GM19324 (cell line): ENCODE measurements around the gene VPS4A.

Source experiments
- ATAC-seq: cut with Tn5 transposase; IDR thresholded peaks from one replicate; pipeline ENCODE4 v1.9.1; 2021; ENCODE audit warnings: mild to moderate bottlenecking, moderate library complexity; ENCODE audit not compliant: unreplicated experiment, low FRiP score

The VPS4A gene

DNA sequence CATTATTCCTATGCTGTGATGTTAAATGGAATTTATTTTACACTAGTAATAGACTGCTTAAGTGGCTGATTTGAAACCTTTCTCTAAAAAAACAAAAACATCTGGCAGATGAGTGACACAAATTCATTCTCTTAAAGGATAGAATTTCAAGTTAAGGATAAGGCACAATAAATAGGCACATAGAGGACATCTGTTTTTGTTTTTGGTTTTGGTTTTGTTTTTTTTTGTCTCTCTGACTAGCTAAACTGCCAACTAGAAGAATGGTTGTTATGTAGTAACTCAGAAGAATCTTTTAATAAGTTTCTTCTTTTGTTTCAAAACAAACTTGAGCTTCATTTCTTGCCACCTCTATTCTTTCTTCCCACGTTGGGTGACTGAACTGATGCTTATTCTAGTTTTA lies 5.1 kb upstream of the VPS4A start:
- ATAC-seq: no peak

DNA sequence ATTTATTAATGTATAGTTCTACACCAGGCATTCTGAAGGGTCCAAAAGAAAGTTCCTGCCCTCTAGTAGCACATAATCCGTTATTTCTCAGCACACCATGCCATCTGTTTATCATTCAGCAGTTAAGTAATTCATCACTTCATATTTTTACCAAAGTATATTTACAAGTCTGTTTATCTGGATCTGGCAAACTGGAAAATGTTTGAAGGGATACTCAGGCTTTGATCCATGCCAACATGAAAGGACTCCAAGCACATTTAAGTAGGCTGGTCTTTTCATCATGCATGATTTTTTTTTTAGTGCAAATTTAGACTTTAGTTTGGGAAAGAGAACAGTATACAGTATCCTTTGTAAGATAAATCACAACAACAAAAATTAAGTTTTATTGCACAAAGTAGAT lies 4.1 kb upstream of the VPS4A start:
- ATAC-seq: no peak

GRCh38 chr16:69307856-69308255 lies 3.3 kb upstream of the VPS4A start:
- ATAC-seq: no peak

DNA sequence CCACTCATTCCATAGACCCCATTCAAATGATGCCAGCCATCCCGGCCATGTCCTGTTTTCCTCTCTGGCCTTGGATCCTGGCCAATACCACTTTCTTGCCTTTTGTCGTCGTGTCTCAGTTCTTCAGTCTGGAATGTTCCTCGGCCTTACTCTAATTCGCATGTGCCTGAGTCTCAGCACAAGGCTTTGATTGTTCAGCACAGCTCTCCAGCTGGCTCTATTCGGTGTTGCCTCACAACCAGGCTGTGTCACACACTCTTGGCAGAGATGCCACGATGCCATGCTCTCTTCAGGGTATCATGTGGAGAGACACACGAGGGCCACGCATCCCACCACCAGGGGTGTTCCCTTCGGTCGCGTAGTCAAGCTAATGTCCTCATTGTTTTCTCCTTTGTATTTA lies 1.8 kb upstream of the VPS4A start:
- no peak for ATAC-seq

DNA sequence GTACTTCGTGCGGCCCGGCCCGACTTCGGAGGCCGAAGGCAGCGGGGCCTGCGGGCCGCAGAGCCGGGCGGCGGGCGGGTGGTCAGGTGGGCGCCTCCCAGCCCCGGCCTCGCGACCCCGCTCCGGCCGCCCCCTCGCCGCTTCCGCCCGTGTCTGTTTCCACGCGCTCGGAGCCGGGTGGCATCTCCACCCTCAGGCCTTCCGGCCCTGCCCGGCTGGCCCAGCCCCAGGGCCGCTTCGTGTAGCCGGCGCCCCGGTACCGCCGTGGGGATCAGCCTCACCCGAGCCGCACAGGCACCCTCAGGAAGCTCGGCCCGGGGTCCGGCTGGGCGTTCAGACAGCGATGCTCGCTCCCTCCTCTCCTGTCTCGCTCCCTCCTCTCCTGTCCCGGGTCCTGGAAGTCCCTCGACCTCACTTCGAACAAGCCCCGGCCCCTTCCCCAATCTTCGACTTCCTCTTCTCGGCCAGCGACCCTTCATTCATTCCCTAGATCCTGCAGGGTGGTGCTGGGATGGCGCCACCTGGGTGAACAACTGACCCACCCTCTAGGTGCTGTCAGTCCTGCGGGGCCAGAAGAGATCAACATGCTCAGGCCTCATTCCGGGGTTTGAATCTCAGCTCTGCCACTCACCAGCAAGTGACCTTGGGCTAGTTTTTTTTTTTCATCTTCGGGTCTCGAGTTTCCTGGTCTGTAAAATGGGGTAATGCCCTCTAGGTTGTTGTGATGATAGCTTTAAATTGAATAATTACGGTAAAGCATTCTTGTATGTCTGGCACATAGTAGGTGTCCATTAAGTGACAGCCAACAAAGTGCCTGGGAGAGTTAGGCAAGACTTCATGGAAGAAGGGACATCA lies 610 bp downstream of the VPS4A start:
- ATAC-seq: peak; percentile 63

- ATAC-seq: no peak
Measured at GRCh38 chr16:69313469-69313868, 2.3 kb downstream of the VPS4A start.

DNA sequence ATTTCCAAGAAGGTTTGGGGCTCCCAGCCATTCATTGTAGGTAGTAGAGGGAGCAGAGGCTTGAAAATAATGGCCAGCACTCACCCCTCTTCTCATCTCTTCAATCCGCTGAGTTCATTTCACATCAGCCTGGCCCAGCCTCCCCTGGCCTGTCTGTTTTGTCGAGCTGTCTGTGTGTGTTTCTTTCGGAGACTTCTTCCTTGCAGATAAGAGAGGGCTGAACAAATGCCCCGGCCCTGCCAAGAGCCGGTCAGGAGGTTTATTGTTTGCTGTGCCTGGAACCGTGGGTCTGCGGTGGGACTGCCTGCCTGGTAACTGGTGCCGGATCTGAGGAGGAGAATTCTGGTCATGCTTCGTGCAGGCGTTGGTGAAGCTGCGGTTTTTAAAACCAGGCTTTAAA lies 3.4 kb downstream of the VPS4A start:
- ATAC-seq: no peak

DNA sequence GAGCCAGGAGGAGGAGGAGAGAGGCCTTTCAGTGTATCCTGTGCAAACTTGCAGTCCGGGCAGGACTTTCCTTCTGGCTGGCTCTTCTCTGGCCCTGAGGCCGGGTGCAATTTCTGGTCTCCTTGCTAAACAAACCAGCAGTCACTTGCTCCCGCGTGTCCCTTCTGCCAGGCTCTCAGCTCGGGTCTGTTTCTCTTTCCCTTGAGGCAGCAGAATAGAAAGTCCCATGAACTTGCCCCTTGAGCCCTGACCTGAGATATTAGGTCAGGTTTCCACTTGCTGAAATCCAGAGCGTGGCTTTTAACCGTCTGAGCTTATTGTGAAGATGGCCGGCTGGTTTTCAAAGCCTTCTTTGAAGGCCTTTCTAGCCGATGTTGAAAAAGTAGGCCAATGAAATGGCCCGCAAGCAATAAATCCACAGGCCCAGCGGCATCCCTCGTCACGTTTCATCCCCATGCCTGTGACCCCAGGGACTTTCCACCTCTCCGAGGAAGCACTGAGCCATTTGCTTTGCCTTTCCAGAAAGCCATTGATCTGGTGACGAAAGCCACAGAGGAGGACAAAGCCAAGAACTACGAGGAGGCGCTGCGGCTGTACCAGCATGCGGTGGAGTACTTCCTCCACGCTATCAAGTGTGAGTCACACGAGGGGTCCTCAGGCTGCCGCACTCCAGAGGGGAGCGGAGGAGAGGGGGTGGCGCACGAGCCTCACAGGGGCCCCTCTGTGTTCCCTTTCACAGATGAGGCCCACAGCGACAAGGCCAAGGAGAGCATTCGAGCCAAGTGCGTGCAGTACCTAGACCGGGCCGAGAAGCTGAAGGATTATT lies 4.5 kb downstream of the VPS4A start:
- ATAC-seq: no peak

DNA sequence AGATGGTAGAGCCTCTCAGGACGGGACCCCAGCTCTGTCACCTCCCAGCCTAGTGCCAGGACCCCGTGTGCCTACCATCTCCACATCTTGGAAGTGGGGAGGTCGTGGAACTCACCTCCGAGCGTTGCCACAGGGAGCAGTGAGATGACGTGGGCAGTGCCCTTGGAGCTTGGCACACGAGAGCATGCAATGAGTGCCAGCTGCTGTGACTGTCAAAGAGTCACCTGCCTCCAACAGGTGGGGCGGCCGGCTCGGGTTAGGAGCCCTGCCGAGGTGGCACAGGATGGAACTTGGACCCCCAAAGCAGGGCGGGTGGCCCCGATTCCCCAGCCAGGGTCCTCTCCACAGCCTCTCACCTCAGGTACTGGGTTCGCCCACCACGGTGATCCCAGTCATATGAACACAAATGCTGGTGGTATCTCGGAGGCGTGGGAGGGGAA lies 5.5 kb downstream of the VPS4A start:
- ATAC-seq: no peak

DNA sequence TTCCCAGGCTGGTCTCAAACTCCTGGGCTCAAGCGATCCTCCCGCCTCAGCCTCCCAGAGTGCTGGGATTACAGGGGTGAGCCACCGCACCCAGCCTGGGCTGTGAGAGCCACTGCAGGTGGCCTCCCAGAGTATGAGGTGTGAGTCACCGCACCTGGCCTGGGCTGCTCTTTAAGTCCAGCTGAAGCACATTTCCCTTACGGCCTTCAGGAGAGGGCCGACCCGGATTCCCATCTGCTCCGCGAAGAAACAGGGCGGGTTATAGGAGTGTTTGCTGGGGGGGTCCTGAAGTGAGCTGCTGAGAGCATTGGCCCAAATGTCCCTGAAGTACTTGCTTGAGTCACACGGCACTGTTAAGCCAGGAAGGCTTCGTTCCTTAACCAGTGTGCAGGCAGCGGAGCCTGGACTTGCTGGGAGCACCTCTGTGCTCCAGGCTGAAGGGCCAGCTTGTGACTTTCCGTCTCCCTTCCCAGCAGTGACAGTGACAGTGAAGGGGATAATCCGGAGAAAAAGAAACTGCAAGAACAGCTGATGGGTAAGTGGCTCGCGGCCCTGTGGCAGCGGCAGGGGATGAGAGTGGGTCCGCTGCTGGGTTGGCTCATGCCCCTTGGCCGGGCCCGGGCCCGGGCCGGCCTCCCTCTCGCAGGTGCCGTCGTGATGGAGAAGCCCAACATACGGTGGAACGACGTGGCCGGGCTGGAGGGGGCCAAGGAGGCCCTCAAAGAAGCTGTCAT lies 7.2 kb downstream of the VPS4A start:
- no peak for ATAC-seq

DNA sequence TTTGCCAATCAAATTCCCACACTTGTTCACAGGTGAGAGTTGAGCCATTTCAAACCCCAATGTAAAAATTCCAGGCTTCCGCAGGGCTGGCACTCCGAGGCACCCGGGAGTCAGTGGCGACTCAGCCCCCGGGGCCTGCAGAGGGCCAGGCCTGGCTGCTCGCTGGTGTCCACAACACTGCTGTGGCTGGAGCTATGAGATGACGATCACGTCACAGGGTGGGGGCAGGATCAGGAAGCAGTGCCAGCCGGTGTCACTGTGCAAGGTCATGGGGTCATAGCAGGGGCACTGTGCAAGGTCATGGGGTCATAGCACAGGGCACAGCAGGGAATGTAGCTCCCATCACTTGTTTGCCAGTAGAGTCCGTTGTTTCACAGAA lies 7.8 kb downstream of the VPS4A start:
- no peak for ATAC-seq

DNA sequence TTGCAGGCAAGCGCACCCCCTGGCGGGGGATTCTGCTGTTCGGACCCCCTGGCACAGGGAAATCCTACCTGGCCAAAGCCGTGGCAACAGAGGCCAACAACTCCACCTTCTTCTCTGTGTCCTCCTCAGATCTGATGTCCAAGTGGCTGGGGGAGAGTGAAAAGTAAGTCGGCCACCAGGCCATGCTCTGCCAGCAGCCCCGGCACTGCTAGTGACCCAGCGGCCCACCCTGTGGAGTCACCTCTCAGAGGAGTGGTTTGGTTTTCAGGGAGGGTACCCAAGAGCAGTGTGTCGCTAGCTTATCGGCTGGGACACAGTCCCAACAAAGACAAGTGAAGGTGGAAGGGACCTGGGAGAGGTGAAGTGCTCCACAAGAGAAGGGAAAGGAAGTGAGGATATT lies 8.2 kb downstream of the VPS4A start:
- no peak for ATAC-seq

DNA sequence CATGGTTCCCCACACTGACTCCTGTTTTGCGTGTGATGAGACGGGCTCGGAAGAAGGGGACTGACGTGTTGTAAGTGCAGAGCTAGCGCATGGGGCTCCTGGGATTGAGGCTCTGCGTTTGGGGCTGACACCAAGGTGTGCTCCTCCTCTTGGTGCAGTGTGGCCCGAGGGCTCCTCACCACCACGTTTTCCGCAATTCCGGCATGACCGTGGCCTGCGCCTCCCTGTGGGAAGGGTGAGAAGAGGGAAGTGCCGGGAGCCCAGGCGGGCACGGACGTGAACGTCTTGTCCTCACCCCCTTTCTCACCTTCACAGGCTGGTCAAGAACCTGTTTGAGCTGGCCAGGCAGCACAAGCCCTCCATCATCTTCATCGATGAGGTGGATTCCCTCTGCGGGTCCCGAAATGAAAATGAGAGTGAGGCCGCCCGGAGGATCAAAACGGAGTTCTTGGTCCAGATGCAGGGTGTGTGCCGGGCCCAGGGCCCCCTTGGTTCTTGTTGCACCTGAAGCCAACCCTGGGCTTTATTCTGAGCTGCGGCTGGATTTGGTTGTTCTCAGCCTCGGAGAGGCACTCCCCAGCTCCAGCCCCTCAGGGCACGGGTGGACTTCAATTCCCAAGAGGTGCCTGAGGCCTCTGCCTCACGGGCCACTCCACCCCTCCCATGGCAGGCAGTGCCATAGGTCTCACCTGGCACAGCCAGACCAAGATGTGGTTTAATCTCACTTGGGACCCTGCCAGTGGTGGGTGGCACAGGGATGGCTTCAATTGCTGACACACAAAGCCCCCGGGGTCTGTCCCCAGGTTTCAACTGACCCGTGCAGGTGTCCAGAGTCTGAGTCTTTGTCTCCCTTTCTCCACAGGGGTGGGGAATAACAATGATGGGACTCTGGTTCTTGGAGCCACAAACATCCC lies 8.9 kb downstream of the VPS4A start:
- no peak for ATAC-seq

DNA sequence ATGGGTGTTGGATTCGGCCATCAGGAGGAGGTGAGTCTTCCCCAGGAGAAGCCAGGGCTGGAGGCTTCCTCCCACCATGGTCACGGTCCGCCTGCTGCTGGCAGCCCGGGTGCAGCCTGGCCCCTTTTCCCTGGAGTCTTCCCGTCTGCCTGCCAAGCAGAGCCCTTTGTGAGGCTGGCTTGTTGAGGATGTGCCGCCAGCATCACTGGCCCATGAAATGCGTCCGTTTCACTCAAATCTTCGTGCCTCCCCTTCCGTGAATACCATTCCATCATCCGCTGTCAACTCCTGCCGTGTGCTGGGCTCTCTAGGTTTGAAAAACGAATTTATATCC lies 9.6 kb downstream of the VPS4A start:
- no peak for ATAC-seq

GRCh38 chr16:69321080-69321479 lies 9.9 kb downstream of the VPS4A start:
- ATAC-seq: no peak

GRCh38 chr16:69322343-69322742 lies 11.2 kb downstream of the VPS4A start:
- ATAC-seq: no peak

- ATAC-seq: no peak
Measured at GRCh38 chr16:69323415-69323814, 12.3 kb downstream of the VPS4A start.

GRCh38 chr16:69324013-69324531 lies 12.9 kb downstream of the VPS4A start:
- no peak for ATAC-seq

DNA sequence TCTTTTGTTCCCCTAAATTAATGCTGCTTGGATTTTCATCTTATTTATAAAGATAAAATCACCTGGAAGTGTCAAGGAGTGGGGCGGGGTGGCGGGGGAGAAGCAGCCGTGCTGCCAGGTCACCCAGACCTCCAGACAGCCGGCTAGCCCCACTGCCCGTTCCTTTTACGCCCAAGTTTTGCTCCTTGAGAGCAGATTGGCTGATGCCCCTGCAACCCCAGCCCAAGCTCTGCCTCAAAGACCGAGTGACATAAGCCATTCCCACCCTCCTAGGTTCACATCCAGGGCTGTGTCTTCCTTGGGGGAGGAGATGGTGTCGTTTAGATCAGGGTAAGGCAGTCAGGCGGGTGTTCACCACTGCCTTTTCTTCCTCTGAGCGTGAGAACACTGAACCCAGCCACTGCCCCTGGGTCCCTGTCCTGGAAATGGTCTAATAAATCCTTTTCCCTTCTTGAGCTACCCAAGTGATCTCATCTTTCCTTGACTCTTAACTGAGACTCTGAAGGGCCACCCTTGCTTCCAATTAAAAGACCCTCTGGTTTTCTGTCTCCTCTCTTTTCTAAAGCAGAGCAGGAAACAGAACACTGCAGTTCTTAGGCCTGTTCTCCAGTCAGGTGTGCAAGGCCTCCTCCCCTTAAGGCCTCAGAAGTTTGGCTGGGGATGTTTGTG lies 13.6 kb downstream of the VPS4A start:
- no peak for ATAC-seq
